Measurements from ENCODE around the gene MICU1. TPM values are rescaled to one million over a fixed set of nuclear protein-coding genes. Genes with fewer than 3 reads are reported as not detected.
A peak's percentile ranks its signal among the peaks of the same experiment; 100 is the strongest.

Gene MICU1
- polyA plus RNA-seq, 1 donor (not counting 4 experiments of a cell fraction or from before 2014, with no cell fraction given), result 19.4 TPM

DNA sequence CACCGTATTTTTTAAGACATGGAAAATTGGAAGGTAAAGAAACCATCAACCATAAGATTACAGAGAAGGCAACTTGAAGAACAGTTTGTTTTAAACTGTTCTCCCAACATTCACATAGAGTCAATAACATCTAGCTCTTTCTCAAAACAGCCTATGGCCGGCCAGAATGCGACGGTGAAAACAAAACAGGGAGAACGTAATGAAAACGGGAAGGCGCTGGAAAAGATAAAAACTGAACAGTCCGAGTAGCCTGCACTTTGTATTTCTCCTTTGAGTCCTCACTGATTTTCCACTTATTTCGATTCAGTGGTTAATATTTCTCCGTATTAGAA is 637 bp downstream of the MICU1 start:
- TF ChIP-seq EZH2 (IDR thresholded peaks at IDR 0.05; ENCODE audit: low read length), result no peak
- TF ChIP-seq, protein P1, sequence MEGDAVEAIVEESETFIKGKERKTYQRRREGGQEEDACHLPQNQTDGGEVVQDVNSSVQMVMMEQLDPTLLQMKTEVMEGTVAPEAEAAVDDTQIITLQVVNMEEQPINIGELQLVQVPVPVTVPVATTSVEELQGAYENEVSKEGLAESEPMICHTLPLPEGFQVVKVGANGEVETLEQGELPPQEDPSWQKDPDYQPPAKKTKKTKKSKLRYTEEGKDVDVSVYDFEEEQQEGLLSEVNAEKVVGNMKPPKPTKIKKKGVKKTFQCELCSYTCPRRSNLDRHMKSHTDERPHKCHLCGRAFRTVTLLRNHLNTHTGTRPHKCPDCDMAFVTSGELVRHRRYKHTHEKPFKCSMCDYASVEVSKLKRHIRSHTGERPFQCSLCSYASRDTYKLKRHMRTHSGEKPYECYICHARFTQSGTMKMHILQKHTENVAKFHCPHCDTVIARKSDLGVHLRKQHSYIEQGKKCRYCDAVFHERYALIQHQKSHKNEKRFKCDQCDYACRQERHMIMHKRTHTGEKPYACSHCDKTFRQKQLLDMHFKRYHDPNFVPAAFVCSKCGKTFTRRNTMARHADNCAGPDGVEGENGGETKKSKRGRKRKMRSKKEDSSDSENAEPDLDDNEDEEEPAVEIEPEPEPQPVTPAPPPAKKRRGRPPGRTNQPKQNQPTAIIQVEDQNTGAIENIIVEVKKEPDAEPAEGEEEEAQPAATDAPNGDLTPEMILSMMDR (optimal IDR thresholded peaks at IDR 0.05 in 1 of 3, IDR thresholded peaks at IDR 0.05 in 1 of 3, conservative IDR thresholded peaks at IDR 0.05 in 1 of 3; ENCODE audit: extremely low read depth in 1 of 3, insufficient read depth in 2 of 3, low read length in 3 of 3), result no peak
- no peaks in the 10 kb centered on the region for H3K36me3 ChIP-seq (ENCODE audit: control insufficient read depth in 2 of 2, extremely low read depth in 1 of 2, insufficient read depth in 2 of 2, low read length in 2 of 2)
- H3K9ac ChIP-seq (ENCODE audit: control insufficient read depth, extremely low read depth, insufficient read depth, low read length), result peak overlapping the region; percentile 89
- DNase-seq (ENCODE audit: low read depth, low spot score), result no peak
- peaks cover 20% of the 10 kb centered on the region for H3K79me2 ChIP-seq (ENCODE audit: control insufficient read depth, insufficient read depth, low read length)
- H3K9me1 ChIP-seq (ENCODE audit: control insufficient read depth, extremely low read depth, insufficient read depth, low read length), result no peaks in the 10 kb centered on the region
- H3K27ac ChIP-seq (ENCODE audit: control insufficient read depth, insufficient read depth, low read length), result peak overlapping the region; percentile 81
- H2AFZ ChIP-seq (ENCODE audit: control insufficient read depth, low read length), result peak overlapping the region; percentile 98
- H3K4me1 ChIP-seq (ENCODE audit: control insufficient read depth, extremely low read depth, insufficient read depth, low read length), result peaks cover 6% of the 10 kb centered on the region
- peak; percentile 58 for FAIRE-seq
- H3K4me2 ChIP-seq (ENCODE audit: control insufficient read depth, extremely low read depth, insufficient read depth, low read depth, low read length), result peak overlapping the region; percentile 92
- no peaks in the 10 kb centered on the region for H3K9me3 ChIP-seq (ENCODE audit: control insufficient read depth, low read depth, low read length)
- dilution Hi-C loops (cut with MboI; ENCODE audit: extremely low pct_ligation_motif_present, low sequenced_read_pairs), result no loop called here
- H3K27me3 ChIP-seq (ENCODE audit: control insufficient read depth, extremely low read depth, insufficient read depth, low read length), result no peaks in the 10 kb centered on the region
- H4K20me1 ChIP-seq (ENCODE audit: control insufficient read depth, extremely low read depth, insufficient read depth, low read length), result no peaks in the 10 kb centered on the region
- peak overlapping the region; percentile 86 to 94 (median 93) for H3K4me3 ChIP-seq (ENCODE audit: control insufficient read depth in 2 of 3, extremely low read depth in 1 of 3, insufficient read depth in 2 of 3, low read depth in 1 of 3, low read length in 3 of 3)

DNA sequence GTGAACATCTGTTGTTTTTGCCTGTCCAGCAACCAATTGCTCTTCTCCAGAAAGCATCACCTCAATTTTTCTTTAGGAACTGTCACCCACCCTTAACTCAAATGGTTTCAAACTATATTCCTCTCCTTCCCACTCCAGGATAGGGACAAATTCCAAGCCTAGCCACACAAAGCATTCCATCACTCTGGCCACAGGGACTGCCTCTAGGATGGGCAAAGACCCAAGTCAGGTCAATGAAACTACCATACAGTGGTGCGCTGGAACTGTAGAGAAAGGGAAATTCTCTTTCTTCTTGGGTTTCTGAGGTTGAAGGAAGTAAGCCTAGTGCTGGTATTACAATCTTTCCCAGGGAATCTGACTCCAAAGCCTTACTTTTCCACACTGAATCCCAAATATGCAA is 3.6 kb downstream of the MICU1 start:
- Histone ChIP-seq H3K27me3 (ENCODE audit: control insufficient read depth, extremely low read depth, insufficient read depth, low read length) (no peaks in the 10 kb centered on the region), H3K4me1 (ENCODE audit: control insufficient read depth, extremely low read depth, insufficient read depth, low read length) (peaks cover 6% of the 10 kb centered on the region), H3K36me3 (ENCODE audit: control insufficient read depth in 2 of 2, extremely low read depth in 1 of 2, insufficient read depth in 2 of 2, low read length in 2 of 2) (no peaks in the 10 kb centered on the region), H3K79me2 (ENCODE audit: control insufficient read depth, insufficient read depth, low read length) (peaks cover 23% of the 10 kb centered on the region), H2AFZ (ENCODE audit: control insufficient read depth, low read length) (no peak overlapping the region), H3K9me3 (ENCODE audit: control insufficient read depth, low read depth, low read length) (no peaks in the 10 kb centered on the region), H4K20me1 (ENCODE audit: control insufficient read depth, extremely low read depth, insufficient read depth, low read length) (no peaks in the 10 kb centered on the region), H3K9ac (ENCODE audit: control insufficient read depth, extremely low read depth, insufficient read depth, low read length) (no peak overlapping the region), H3K4me2 (ENCODE audit: control insufficient read depth, extremely low read depth, insufficient read depth, low read depth, low read length) (no peak overlapping the region), H3K27ac (ENCODE audit: control insufficient read depth, insufficient read depth, low read length) (no peak overlapping the region), H3K4me3 (ENCODE audit: control insufficient read depth in 2 of 3, extremely low read depth in 1 of 3, insufficient read depth in 2 of 3, low read depth in 1 of 3, low read length in 3 of 3) (no peak overlapping the region), H3K9me1 (ENCODE audit: control insufficient read depth, extremely low read depth, insufficient read depth, low read length) (no peaks in the 10 kb centered on the region)
- FAIRE-seq (no peak), DNase-seq (ENCODE audit: low read depth, low spot score) (no peak)
- TF ChIP-seq EZH2 (IDR thresholded peaks at IDR 0.05; ENCODE audit: low read length), result no peak
- dilution Hi-C loops (cut with MboI; ENCODE audit: extremely low pct_ligation_motif_present, low sequenced_read_pairs), result no loop called here

DNA sequence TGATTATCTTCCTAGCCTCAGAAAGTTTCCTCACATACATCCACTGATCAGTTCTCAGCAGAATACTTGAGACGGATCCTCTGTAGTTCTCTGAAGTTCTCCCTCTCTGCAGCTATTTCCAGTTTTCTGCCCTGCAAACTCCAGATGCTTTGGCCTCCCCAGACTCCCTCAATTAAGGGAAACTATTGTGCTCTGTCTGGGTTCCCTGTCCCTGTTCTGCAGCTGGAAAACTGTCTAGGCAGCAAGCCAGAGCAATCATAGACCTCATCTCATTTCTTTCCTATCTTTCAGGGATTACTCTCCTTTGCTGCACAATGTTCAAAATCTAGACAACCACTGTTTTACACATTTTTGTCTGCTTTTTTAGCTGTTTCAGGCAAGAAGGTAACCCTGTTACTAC is 9.2 kb downstream of the MICU1 start:
- no peak for TF ChIP-seq EZH2 (IDR thresholded peaks at IDR 0.05; ENCODE audit: low read length)
- TF ChIP-seq, protein P1 (optimal IDR thresholded peaks at IDR 0.05 in 1 of 3, IDR thresholded peaks at IDR 0.05 in 1 of 3, conservative IDR thresholded peaks at IDR 0.05 in 1 of 3; ENCODE audit: extremely low read depth in 1 of 3, insufficient read depth in 2 of 3, low read length in 3 of 3), result no peak
- Histone ChIP-seq H3K27me3 (ENCODE audit: control insufficient read depth, extremely low read depth, insufficient read depth, low read length) (no peaks in the 10 kb centered on the region), H3K9ac (ENCODE audit: control insufficient read depth, extremely low read depth, insufficient read depth, low read length) (no peak overlapping the region), H3K4me3 (ENCODE audit: control insufficient read depth in 2 of 3, extremely low read depth in 1 of 3, insufficient read depth in 2 of 3, low read depth in 1 of 3, low read length in 3 of 3) (no peak overlapping the region), H3K79me2 (ENCODE audit: control insufficient read depth, insufficient read depth, low read length) (peaks cover 4% of the 10 kb centered on the region), H3K9me1 (ENCODE audit: control insufficient read depth, extremely low read depth, insufficient read depth, low read length) (no peaks in the 10 kb centered on the region), H3K27ac (ENCODE audit: control insufficient read depth, insufficient read depth, low read length) (no peak overlapping the region), H3K9me3 (ENCODE audit: control insufficient read depth, low read depth, low read length) (no peaks in the 10 kb centered on the region), H3K4me2 (ENCODE audit: control insufficient read depth, extremely low read depth, insufficient read depth, low read depth, low read length) (no peak overlapping the region), H3K4me1 (ENCODE audit: control insufficient read depth, extremely low read depth, insufficient read depth, low read length) (no peaks in the 10 kb centered on the region), H3K36me3 (ENCODE audit: control insufficient read depth in 2 of 2, extremely low read depth in 1 of 2, insufficient read depth in 2 of 2, low read length in 2 of 2) (no peaks in the 10 kb centered on the region), H4K20me1 (ENCODE audit: control insufficient read depth, extremely low read depth, insufficient read depth, low read length) (no peaks in the 10 kb centered on the region), H2AFZ (ENCODE audit: control insufficient read depth, low read length) (no peak overlapping the region)
- DNase-seq (ENCODE audit: low read depth, low spot score) (no peak), FAIRE-seq (no peak)
- dilution Hi-C loops (cut with MboI; ENCODE audit: extremely low pct_ligation_motif_present, low sequenced_read_pairs), result no loop called here

Measured in keratinocyte (primary cell).